ENCODE measurements around the gene PGAP6.

The PGAP6 gene

DNA sequence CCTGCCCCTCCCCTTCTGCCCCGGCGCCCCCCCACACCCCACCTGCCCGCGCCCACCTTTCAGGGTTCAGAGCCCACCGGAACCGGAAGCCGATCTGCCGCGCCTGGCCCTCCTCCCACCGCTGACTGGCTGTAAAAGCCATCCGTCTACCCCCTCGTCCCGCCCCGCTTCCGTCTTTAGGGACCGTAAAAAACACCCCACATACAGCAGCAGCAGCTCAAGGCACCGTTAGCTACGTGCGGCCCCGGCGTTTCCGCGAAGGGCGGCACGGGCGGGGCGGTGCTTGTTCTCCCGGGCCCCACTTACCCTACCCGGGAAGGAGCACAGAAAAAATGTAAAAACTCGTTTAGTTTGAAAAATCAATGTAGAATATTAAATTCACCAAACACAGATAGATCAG, 11.3 kb downstream of the PGAP6 start, which contains the start of gene MRPL28:
MRPL28 (minus strand) TSS at position 96 of the 400 bp plus-strand sequence. CDS start 320 bp downstream, outside the sequence.
- CTCF ChIA-PET, result interaction anchor here (0.8 to 1.6 kb wide), 2 partner anchors 9 to 11 kb away, joined by 3 to 6 read pairs; no protein-coding TSS in a partner anchor
- DNase-seq (ENCODE audit: extremely low spot score), result peak; percentile 96
- no peak for TF ChIP-seq HDGF (IDR thresholded peaks at IDR 0.05; ENCODE audit: borderline replicate concordance)
- TF ChIP-seq, protein P1, sequence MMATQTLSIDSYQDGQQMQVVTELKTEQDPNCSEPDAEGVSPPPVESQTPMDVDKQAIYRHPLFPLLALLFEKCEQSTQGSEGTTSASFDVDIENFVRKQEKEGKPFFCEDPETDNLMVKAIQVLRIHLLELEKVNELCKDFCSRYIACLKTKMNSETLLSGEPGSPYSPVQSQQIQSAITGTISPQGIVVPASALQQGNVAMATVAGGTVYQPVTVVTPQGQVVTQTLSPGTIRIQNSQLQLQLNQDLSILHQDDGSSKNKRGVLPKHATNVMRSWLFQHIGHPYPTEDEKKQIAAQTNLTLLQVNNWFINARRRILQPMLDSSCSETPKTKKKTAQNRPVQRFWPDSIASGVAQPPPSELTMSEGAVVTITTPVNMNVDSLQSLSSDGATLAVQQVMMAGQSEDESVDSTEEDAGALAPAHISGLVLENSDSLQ (IDR thresholded peaks at IDR 0.05), result peak; percentile 99
- POLR2A ChIA-PET, result interaction anchor here (0.7 to 2.2 kb wide), 6 partner anchors 11 to 136 kb away, joined by 3 to 17 read pairs (median 4); partner anchors contain the start of genes DECR2, FAM234A and PGAP6

DNA sequence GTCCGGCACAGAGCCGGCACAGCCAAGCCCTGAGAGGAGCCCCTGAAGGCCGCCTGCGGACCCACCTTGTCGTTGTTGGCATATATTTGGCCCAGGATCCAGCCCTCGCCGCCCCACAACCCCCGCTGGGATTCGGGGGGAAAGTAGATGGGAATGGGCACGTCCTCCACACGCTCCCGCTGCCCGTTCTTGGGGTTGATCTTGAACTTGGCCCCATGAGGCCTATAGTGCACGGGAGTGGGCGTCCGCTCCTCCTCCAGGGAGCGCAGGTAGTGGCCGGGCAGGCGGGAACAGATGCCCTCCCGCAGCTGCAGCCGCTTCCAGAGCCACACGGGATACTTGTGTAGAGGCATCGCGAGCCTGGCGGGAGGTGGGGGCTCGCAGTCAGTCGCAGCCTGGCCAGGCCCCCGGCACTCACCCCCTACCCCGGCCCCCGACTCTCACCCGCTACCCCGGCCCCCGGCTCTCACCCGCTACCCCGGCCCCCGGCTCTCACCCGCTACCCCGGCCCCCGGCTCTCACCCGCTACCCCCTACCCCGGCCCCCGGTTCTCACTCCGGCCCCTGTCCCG, 11.8 kb downstream of the PGAP6 start:
- POLR2A ChIA-PET, result interaction anchor here (0.8 to 2.2 kb wide), 5 partner anchors 12 to 135 kb away, joined by 3 to 17 read pairs (median 4); partner anchors contain the start of genes DECR2, FAM234A and PGAP6
- TF ChIP-seq ARNT (IDR thresholded peaks at IDR 0.05) (no peak), FOXK2 (IDR thresholded peaks at IDR 0.05) (no peak), HDGF (IDR thresholded peaks at IDR 0.05; ENCODE audit: borderline replicate concordance) (0 out of 2 replicates have a peak, but pooled peaks have one; percentile 65)
- CTCF ChIA-PET, result interaction anchor here (0.8 to 1.6 kb wide), 2 partner anchors 8 to 11 kb away, joined by 3 to 6 read pairs; no protein-coding TSS in a partner anchor
- DNase-seq (ENCODE audit: extremely low spot score), result peak; percentile 54

DNA sequence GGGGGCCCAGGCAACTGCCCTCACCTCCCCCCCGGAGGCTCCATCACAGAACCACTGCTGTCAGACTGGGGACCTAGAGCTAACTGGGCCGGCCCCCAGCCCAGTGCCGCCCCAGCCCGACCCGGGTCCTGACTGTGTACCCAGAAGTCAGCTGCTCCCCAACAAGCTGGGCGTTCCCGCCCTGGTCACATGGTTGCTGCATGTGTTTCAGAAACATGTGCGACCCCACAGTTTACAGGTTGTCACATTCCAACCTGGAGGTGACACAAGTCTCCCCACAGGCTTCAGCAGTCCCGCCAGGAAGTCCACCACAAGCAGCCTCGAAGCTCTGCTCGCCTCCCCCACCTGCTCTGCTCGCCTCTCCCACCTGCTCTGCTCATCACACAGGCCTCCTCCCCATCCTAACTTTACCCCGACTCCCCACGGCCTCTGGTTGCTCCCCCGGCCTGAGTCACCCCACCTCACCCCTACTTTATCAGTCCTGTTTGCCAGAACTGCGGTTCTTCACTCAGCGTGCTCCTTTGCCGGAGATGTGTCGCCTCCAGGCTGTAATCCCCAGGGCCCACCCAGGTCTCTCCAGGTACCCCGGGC, 12.4 kb downstream of the PGAP6 start:
- TF ChIP-seq FOXK2 (IDR thresholded peaks at IDR 0.05) (no peak), ZNF384 (IDR thresholded peaks at IDR 0.05) (no peak), LEF1 (IDR thresholded peaks at IDR 0.05; ENCODE audit: borderline replicate concordance) (no peak), SUZ12 (IDR thresholded peaks at IDR 0.05) (no peak), TARDBP (IDR thresholded peaks at IDR 0.05) (no peak), BHLHE40 (IDR thresholded peaks at IDR 0.05; ENCODE audit: borderline replicate concordance) (no peak), FOXA1 (IDR thresholded peaks at IDR 0.05) (no peak), NFRKB (IDR thresholded peaks at IDR 0.05) (no peak), CTBP1 (IDR thresholded peaks at IDR 0.05; ENCODE audit: borderline replicate concordance) (no peak), L3MBTL2 (conservative IDR thresholded peaks at IDR 0.05) (no peak), FOXM1 (IDR thresholded peaks at IDR 0.05; ENCODE audit: borderline replicate concordance) (no peak), HDGF (IDR thresholded peaks at IDR 0.05; ENCODE audit: borderline replicate concordance) (no peak), ELF4 (IDR thresholded peaks at IDR 0.05) (no peak), SP1 (IDR thresholded peaks at IDR 0.05) (no peak), ARNT (IDR thresholded peaks at IDR 0.05) (no peak)
- TF ChIP-seq, protein P1 (IDR thresholded peaks at IDR 0.05), result no peak
- no peak for DNase-seq (ENCODE audit: extremely low spot score)
- POLR2A ChIA-PET, result no interaction called here
- CTCF ChIA-PET, result no interaction called here

DNA sequence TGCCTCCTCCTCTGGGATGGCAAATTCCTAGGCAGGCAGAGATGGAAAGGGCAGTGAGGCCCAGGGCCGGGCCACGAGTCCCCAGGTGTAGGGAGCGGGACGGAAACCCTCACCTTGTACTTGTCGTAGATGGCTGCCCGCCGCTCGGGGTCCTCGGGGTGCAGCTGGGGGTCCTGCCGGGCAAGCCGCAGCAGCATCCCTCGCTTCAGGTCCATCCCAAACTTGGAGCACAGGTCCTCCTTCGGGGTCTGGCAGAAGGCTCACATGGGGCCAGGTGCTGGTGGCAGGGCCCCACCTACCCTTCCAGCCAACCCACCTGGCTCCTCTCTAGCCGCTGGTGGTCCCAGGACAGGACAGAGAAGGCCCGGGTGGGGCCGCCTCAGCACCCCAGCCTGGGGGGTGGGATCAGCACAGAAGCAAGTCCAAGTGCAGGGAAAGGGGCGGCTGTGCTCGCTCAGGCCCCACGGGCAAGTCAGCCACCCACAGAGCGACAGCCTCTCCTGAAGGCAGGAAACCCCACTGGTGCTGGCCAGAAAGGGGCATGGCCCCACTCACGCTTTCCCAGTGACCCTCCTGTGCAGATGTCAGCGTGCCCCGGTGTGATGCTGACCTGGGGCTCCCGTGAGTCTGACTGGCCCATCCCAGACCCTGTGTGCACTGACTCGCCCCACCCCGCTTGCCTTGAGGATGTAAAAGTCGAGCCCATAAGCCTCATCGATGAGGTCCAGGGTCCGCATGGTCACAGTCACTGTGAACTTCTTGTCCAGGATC, 13.2 kb downstream of the PGAP6 start:
- CTCF ChIA-PET, result no interaction called here
- TF ChIP-seq FOXK2 (IDR thresholded peaks at IDR 0.05) (no peak), SP1 (IDR thresholded peaks at IDR 0.05) (no peak), ZNF384 (IDR thresholded peaks at IDR 0.05) (no peak), HDGF (IDR thresholded peaks at IDR 0.05; ENCODE audit: borderline replicate concordance) (no peak)
- POLR2A ChIA-PET, result no interaction called here
- no peak for DNase-seq (ENCODE audit: extremely low spot score)

DNA sequence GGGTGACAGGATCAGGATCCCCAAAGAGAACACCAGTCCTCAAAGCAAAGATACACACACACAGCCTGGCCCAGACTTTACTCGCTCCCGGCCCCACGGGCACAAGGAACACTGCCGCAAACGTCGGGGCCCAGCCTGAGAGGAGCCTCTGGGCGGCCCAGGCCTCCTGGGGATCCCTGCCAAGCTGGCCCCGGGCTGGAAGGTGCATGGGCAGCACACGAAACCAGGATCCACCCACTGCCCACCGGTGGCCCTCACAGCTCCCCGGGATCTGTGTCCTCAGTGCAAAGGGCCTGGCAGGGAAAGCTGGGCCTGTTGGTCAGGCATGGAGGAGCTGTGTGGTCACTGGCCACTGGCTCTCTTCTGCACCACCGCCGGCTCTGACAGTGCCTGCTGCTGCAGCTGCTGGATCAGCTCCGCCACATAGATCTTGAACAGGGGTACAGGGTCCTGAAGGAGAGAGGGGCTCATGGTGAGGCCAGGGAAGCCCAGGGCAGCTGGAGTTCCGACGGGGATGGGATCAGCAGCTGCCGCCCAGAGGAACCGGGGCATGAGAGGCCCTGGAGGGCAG, 14.4 kb downstream of the PGAP6 start:
- TF ChIP-seq SUZ12 (IDR thresholded peaks at IDR 0.05), result no peak
- no peak for TF ChIP-seq FOXK2 (IDR thresholded peaks at IDR 0.05)
- TF ChIP-seq NFRKB (IDR thresholded peaks at IDR 0.05), result no peak
- TF ChIP-seq BHLHE40 (IDR thresholded peaks at IDR 0.05; ENCODE audit: borderline replicate concordance), result no peak
- no peak for TF ChIP-seq CTBP1 (IDR thresholded peaks at IDR 0.05; ENCODE audit: borderline replicate concordance)
- TF ChIP-seq, protein P1 (IDR thresholded peaks at IDR 0.05), result no peak
- TF ChIP-seq L3MBTL2 (conservative IDR thresholded peaks at IDR 0.05), result no peak
- TF ChIP-seq FOXA1 (IDR thresholded peaks at IDR 0.05), result no peak
- no peak for TF ChIP-seq FOXM1 (IDR thresholded peaks at IDR 0.05; ENCODE audit: borderline replicate concordance)
- no peak for TF ChIP-seq ZNF384 (IDR thresholded peaks at IDR 0.05)
- TF ChIP-seq ELF4 (IDR thresholded peaks at IDR 0.05), result no peak
- TF ChIP-seq SP1 (IDR thresholded peaks at IDR 0.05), result no peak
- TF ChIP-seq LEF1 (IDR thresholded peaks at IDR 0.05; ENCODE audit: borderline replicate concordance), result no peak
- ChIA-PET CTCF (no interaction called here), POLR2A (no interaction called here)
- no peak for DNase-seq (ENCODE audit: extremely low spot score)

DNA sequence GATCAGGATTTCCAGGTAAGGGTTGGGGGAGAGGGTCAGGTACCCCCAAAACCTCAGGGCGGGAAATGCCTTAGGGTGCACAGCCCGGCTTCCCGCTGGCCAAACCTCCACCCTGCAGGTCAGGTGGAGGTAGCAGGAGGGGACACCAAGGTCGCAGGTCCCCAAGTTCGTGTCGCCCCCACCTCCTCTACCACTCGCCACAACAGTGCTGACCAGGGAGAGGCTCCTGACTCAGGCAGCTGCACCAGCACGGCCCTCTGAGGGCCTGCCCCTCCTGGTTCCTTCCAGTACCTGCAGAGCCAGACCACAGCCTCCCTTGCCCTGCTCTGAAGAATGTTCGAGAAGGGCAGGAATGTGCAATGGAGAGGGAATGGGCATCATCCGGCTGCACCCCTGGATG, 15.3 kb downstream of the PGAP6 start:
- ChIA-PET CTCF (no interaction called here), POLR2A (no interaction called here)
- DNase-seq (ENCODE audit: extremely low spot score), result no peak
- TF ChIP-seq TARDBP (IDR thresholded peaks at IDR 0.05) (no peak), BHLHE40 (IDR thresholded peaks at IDR 0.05; ENCODE audit: borderline replicate concordance) (no peak), CTBP1 (IDR thresholded peaks at IDR 0.05; ENCODE audit: borderline replicate concordance) (no peak), NFRKB (IDR thresholded peaks at IDR 0.05) (no peak), ZNF384 (IDR thresholded peaks at IDR 0.05) (no peak), HDGF (IDR thresholded peaks at IDR 0.05; ENCODE audit: borderline replicate concordance) (no peak)
